GM21786 (cell line): ENCODE results near the gene GRIN3A.
"Not testable (repeated sequence)": the region's sequence is repeated elsewhere in the genome, so short reads cannot be mapped to it uniquely, and the experiment has no call there.

ENCODE experiments used
- ATAC-seq: cut with Tn5 transposase; IDR thresholded peaks from one replicate; pipeline ENCODE4 v1.9.1; 2021; ENCODE audit not compliant: unreplicated experiment

The GRIN3A gene

DNA sequence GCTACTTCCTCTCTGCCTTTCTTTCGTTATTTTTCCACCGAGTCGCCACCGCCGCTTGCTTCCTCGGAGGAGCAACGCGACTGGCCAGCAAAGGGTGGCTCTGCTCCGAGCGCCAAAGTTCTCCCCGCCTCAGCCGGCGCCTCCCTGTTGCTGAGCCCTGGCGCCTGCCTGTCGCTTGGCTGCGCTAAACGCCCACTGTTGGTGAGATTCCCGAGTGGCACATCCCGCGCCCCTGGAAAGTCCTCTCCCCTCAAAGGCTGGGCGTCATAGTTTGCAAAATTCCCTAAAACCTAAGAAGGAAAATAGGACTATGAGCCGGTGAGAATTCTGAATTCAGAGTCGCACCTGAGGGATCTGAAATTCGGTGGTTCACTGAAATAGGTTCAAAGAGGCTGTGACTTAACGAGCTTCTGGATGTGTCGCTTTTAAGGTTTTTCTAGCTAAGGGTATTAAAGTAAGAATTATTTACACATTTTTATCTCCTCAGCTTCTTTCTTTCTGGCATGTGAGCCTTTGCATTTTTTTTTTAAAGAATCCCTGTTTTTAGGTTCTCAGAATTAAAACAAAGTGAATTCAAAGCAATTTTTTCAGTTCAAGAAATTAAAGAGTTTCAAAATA is at the start of gene GRIN3A:
TSS of gene GRIN3A (minus strand) at position 82 of the 618 bp plus-strand sequence. CDS start 668 bp downstream, outside the sequence.
- no peak for ATAC-seq

DNA sequence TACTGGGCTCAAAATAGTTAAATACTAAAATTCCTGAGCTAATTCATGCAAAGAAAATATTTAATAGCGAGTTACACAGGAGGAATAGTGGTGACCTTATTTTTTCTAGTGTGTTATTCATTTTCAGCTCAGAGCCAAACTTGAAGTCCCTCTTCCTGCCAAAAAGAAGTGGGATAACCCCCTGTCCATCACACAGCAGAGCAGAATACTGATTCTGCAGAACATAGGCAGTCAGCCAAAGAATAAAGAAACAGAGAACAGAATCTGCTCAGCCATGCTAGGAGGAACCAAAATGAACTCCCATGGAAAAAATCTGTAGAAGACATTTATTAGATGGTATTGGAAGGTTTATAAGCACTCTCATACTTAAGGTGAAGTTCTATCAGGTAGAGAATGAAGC is 49.4 kb upstream of the GRIN3A start:
- no peak for ATAC-seq

DNA sequence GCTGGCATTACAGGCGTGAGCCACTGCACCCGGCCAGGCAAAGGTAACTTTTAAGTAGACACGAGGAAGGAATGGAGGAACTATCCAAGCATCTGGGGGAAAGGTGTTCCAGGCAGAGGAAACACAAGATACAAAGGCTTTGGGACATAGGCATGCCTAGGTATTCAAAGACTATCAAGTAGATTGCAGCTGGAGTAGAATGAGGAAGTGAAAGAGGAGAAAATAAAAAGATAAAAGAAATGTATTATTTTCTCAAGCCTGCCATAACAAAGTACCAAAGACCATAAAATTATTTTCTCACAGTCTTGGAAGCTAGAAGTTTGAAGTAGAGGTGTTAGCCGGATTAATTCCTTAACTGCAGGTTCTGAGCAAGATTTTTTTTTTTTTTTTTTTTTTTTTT is 39.9 kb upstream of the GRIN3A start:
- ATAC-seq, result no peak

DNA sequence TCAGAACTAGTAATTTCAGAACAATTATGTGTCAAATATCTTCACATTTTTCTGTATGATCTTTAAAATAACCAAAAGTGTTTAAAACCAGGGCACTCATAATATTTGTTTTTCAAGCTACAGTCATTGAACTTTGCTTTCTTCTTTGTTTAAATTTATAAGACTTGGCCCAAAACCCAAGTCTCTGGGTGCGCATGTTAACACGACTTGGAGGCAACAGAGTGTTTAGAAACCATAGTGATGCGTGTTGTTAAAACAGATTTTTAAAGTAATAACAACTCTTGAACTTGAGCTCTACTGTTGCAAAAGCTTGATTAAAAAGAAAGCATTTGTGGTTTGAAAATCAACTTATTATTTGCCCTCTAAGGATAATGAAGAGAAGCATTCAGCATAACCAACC is 26.0 kb upstream of the GRIN3A start:
- no peak for ATAC-seq

DNA sequence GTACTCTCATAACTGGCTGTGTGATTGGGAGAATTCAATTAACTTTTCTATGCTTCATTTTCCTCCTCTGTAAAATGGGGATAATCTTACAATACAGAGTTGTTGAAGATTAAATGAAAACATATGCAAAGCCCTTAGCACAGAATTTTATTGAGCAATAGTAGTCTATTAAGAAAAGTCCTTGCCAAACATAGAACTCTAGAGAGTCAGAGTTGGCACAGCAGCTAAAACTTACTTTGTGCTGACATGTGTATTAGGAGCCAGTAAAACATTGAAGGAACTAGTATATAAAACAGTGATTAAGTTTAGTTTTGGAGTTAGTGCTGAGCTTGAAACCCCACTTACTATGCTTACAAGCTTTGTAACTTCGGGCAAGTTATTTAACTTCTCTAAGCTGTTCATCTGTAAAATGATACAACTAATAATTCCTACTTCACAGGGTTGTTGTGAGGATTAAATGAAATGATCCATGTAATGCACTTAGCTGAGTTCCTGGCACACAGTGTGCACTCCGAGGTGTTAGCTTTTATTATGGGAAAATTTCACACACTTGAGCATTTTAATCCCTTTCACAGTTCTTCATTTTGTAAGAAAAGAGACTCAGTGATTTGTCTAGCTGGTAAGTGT is 20.0 kb upstream of the GRIN3A start:
- ATAC-seq, result no peak

DNA sequence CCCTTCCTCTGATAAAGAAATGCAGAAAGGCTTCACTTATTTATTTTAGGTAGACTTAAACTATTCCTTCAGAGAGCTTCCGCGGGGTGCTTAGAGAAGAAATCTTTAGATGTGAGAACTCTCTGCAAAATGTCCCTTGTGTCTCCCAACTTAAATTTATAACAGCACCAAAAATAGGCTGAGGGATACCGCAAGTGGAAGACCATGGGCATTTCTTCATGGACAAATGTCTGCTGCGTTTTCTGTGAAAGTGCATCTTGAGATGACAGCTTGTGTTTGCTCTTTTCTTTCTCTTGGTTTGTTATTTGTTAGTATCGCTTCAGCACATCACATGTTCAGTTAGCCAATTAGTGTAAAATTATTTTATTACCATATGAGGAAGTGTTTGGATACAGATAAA is 15.3 kb upstream of the GRIN3A start:
- no peak for ATAC-seq

DNA sequence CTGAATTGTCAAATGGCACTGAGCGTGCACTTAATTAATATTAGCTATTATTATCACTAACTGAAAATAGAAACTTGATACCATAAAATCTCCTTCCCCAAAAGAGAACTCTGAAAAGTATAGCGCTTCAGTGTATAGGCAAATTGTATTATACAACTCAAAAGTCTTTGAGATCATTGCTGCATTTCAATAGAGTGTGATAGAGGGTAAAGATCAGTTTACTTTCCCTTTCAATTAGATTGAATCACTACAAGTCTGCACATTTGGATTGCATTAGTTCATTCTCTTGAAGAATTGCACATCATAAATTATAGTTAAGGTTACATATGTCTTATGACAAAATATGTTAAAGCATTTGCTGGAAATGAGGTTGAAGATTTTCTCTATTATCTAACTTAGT is 13.4 kb upstream of the GRIN3A start:
- no peak for ATAC-seq

DNA sequence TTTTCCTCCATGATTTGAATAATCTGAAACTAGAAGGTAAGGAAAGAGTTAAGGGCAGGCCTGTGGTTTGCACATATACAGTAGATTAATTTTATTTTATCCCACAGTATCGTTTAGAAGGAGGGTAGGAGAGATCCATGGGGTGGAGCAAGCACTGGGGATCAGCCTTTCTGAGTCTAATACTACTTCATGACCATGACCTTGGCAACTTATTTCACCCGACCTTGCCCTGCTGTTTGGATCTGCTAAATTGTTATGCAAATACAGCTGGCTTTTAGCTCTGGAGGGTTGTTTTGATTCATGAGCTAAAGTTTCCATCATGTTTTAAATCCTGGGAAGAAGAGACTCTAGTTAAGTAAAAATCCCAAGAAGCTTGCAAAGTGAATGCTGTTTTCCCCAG is 864 bp upstream of the GRIN3A start:
- no peak for ATAC-seq

DNA sequence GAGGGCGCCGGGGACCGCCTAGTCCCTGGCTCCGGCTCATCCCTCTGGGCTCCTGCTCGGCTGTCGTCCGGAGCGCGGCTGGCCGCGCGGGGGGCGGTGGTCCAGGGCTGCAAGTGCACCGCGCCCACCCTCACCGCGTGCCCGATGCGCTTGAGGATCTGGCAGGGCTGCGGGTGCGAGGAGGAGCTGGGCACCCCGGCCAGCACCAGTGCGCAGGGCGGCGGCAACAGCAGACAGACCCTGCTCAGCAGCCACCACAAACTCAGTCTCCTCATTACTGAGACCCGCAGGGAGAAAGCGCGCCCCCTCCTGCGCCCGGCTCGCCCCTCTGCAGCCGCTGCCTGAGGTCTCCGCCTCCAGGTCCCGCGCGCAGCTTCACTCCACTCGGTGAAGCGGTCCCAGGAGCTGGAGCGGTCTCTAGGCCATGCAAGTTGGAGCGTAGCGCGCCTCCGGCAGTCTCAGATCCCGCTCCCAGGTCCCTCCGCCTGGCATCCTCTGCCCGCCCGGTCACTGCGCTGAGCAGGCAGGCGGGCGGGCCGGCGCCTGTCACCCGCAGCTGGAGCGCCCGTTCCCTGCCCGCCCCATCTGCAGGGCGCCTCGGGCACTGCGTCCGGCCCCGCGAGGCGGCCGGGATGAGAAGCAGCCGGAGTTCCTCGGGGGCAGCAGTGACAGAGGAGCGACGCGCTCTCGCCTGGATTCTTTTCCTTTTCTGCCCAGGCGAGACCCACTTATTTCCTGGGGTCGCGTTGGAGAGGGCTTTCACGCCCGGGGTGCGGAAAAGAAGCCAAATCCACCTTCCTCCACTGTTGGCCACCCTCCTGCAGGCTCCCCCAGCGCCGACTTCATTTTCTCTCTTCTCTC is 512 bp downstream of the GRIN3A start:
- no peak for ATAC-seq

DNA sequence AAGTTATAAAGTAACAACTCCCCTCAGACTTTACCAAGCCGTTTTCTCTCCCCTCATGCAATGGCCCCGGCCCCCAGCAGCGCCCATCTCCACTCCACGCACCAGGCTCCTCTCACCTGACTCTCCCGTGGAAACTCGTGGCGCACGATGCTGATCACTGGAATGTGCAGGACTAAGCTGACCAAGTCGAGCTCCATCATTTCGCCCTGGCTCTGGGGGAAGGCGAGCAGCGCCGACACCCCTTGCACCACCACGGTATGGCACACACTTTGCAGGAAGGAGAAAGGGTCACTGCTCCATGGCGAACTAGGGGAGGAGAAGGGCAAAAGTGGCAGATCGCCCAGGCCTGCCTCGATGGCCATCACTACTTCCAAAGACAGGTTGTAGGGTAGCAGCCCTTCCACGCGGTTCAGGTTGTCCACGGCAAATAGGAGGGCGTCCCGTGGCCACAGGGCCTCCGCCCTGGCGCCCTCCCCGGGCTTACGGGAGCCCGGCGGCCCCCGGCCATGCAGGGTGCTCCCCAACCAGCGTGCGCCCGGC is 1.2 kb downstream of the GRIN3A start:
- ATAC-seq, result no peak

DNA sequence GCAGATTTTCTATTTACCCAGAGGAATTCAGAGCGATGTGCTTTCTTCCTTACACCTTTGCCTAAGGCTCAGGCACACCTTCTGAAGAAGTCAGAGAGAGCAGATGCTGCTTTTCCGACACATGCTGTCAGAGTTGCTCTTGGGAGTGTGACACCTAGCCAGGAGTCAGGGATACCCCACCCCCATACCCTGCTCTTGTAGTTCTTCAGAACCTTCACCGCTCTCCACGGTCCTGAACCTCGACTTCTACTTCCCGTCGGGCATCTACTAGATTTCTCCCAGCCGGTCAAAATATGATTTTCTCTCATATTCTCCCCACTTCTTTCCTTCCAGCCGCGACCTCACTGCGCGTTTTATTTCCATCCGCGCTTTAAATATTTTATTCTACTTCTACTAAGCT is 1.7 kb downstream of the GRIN3A start:
- no peak for ATAC-seq

DNA sequence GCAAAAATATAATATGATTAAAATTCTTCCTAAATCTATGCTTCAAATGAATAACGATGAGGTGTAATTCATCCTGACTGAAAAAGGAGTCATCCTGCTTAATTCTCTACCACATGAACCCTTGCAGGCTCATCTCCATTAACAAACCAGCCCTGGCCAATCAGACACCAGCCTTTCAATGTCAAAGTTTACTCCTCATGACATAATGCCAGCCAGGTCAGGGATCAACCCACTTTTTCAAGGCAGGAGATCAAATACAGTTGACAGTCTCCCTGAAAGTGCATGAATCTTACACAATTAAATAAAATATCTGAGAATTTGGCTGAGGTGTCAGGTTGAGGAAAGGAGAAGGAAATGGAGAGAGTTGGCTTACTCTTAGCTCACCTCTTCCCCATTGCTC is 7.0 kb downstream of the GRIN3A start:
- ATAC-seq, result no peak

DNA sequence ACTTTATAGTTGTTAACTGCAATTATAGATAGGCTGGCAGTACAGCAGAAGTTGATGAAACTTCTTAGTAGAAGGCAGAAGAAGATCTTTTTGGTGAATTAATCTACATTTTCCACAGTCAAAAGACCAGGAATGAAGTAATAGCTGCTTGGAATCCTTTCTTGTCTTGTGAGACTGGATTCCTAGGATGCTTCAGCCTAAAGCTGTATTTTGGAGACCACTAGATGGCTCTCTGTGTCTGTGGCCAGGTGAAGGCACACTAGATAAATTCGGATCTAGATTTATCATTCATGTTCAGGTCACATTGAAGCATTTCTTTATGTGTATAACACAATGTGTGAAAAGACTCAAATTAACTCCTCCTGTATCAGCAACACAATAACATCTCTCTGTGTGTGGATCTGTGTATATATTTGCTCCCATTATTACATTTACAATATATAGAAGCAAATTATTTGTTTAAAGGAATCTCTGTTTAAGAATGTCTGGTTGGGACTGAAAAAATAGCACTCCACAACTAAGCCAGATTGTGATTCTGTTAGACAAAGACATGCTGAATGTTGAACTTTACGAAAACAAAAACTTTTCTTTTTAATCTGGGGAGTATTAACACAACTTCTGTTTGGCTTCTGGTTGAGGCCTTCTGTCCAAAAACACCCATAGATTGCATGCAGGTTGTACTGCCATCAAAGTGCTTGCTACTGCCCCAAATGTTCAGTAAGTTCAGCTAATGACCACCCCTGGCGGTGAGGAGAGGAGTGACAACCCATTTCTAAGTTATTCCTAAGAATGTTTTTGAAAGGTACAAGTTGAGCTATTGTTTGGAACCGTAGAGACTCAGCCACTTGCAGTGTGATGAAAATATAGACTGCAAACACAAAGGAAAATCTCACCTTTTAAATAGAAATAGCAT is 10.6 kb downstream of the GRIN3A start:
- ATAC-seq, result peak; percentile 90

DNA sequence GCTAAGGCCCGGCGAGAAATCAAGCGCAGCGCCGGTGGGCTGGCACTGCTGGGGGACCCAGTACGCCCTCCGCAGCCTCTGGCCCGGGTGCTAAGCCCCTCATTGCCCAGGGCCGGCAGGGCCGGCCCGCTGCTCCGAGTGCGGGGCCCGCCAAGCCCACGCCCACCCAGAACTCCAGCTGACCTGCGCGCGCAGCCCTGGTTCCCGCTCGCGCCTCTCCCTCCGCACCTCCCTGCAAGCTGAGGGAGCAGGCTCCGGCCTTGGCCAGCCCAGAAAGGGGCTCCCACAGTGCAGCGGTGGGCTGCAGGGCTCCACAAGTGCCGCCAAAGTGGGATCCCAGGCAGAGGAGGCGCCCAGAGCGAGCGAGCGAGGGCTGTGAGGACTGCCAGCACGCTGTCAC is 14.2 kb downstream of the GRIN3A start:
- not testable (repeated sequence) for ATAC-seq

DNA sequence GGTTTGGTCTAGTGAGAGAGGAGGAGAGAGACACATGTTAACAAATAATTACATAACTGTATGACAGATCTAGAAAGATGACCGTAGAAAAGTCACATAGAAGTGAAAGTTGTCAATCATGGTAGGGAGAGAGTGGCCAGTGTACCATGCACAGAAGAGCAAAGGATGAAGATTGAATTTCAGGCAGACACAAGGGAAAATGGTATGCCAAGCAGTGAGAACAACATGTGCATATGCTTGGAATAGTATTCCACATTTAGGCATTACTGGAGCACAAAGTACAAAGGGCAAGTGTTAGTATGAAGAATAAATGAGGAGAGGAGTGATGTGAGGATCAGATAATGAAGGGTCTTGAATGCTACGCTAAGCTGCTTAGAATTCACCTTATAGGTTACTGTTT is 20.3 kb downstream of the GRIN3A start:
- ATAC-seq, result no peak

DNA sequence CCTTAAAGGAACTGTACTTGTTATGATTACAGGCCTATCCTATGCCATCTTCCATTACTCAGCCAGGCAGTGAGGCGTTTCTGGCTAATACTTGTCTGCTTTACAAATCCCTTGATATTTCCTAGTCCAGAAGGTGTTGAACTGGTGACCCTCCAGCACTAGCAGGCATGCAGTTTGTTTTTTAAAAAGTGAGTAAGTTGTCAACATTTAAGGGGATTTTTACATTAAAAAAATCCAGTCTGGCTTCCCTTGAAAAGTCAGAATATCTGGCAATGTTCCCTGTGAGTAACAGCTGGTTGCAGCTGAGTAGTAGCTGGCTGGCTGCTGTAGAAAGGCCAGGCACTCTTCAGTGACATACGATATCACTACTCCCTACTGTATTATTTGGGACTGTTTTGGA is 21.8 kb downstream of the GRIN3A start:
- no peak for ATAC-seq

DNA sequence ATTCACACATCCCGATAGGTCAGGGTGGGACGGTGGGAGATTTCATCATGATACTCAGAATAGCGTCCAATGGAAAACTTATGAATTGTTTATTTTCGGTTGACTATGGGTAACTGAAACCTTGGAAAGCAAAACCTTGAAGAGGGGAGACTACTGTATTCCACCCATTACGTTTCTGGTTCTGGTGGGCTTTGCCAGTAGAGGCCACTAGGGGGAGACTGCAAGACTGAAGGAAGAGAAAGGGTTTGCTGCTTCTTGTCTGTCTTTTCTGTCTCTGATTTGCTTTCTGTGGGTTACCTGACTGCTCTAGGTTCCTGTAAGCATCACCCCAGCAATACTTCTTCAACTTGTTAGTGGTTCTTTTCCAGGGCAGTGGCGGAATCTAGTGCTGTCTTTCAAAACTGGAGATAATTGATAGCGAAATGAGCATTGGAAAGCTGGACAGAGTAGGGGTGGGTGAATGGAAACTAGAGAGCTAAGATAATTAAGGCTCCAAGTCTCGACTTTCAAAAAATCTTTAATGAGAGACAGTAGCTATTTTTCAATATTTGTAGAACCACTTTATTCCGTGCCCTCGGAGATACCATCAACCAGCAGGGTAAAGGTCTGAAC is 27.0 kb downstream of the GRIN3A start:
- ATAC-seq, result no peak

DNA sequence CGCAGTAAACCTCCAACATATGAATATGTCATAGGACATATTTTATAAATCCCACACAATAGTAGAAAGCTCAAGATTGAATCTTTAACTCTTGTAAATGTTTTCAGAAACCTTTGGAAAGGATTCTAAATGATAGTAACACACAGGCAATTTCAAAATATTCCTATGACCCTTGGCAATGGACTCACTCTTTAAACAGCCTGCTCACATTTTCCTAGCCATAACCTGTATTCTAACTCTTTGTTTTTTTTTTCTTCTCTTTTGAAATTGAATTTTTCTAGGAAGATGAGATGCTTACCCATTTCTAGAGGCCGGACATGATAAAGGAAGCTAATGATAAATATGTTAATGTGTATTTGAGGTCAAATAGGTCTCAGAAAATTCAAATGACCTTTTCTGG is 29.6 kb downstream of the GRIN3A start:
- no peak for ATAC-seq

DNA sequence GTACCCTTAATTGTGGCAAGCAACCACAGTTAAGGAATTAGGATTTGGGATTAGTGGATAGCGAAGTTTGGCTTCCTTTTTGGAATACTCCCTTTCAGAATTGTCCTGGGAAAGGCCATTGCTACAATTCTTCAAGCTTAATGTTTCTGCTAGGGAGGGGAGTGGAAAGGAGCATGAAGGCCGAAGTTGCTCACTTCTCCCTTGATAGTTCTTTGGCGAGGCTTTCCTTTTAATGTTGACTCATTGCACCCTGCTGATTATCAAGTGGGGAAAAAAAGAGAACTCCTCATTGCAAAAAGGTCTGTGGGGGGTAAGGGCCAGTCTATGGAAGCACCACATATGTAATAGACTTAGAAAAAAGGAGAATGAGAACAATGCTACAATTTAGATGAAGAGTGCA is 30.7 kb downstream of the GRIN3A start:
- no peak for ATAC-seq

DNA sequence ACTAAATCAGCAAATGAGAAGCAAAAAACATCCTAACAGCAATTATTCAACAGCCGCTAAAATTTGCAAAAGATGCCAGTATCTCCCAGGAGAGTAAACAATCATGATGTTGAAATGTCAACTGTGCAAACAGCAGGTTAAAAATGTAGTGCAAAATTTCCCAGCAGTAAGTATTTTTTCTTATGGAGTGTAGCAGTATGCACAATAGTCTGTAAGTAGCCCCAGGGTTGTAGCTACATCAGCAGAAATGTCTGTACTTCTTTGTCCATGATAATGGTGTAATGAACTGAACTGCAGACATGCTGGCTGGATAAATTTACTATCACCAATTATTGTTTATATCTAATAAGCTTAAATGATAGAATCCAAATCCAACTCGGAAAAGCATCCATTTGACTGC is 31.4 kb downstream of the GRIN3A start:
- no peak for ATAC-seq
